ENCODE data around the gene SKOR2.

SKOR2 gene

GRCh38 chr18:47235096-47235495 lies 16.4 kb downstream of the SKOR2 start:
- Histone ChIP-seq H3K27me3 (ENCODE audit: insufficient read depth, poor library complexity, severe bottlenecking) (peaks cover 46% of the 10 kb centered on the region), H3K4me3 (ENCODE audit: severe bottlenecking) (no peak overlapping the region), H3K9me3 (ENCODE audit: severe bottlenecking) (no peaks in the 10 kb centered on the region), H3K27ac (ENCODE audit: poor library complexity, severe bottlenecking) (no peak overlapping the region), H3K4me1 (ENCODE audit: insufficient read depth, poor library complexity, severe bottlenecking) (no peaks in the 10 kb centered on the region), H3K36me3 (ENCODE audit: low read depth) (no peaks in the 10 kb centered on the region)
- DNase-seq (ENCODE audit: low spot score) (no peak), ATAC-seq (ENCODE audit: low read depth) (no peak)
- TF ChIP-seq CTCF (IDR thresholded peaks at IDR 0.05; ENCODE audit: poor library complexity, severe bottlenecking): no peak

GRCh38 chr18:47226660-47227059 lies 24.8 kb downstream of the SKOR2 start:
- H3K27me3 ChIP-seq (ENCODE audit: insufficient read depth, poor library complexity, severe bottlenecking): peaks cover 45% of the 10 kb centered on the region
- H3K27ac ChIP-seq (ENCODE audit: poor library complexity, severe bottlenecking): no peak overlapping the region
- H3K36me3 ChIP-seq (ENCODE audit: low read depth): no peaks in the 10 kb centered on the region
- no peak; the same call in 2 of the 3 replicates for ATAC-seq (ENCODE audit: low read depth)
- no peak for DNase-seq (ENCODE audit: low spot score)
- no peak for TF ChIP-seq CTCF (IDR thresholded peaks at IDR 0.05; ENCODE audit: poor library complexity, severe bottlenecking)
- no peaks in the 10 kb centered on the region for H3K4me1 ChIP-seq (ENCODE audit: insufficient read depth, poor library complexity, severe bottlenecking)
- H3K4me3 ChIP-seq (ENCODE audit: severe bottlenecking): no peak overlapping the region
- H3K9me3 ChIP-seq (ENCODE audit: severe bottlenecking): no peaks in the 10 kb centered on the region

GRCh38 chr18:47215554-47216138 lies 35.8 kb downstream of the SKOR2 start:
- H3K4me3 ChIP-seq (ENCODE audit: severe bottlenecking): no peak overlapping the region
- H3K4me1 ChIP-seq (ENCODE audit: insufficient read depth, poor library complexity, severe bottlenecking): no peaks in the 10 kb centered on the region
- TF ChIP-seq CTCF (IDR thresholded peaks at IDR 0.05; ENCODE audit: poor library complexity, severe bottlenecking): peak; percentile 69
- DNase-seq (ENCODE audit: low spot score): no peak
- H3K36me3 ChIP-seq (ENCODE audit: low read depth): no peaks in the 10 kb centered on the region
- H3K27me3 ChIP-seq (ENCODE audit: insufficient read depth, poor library complexity, severe bottlenecking): peaks cover 43% of the 10 kb centered on the region
- peak; percentile 61; the same call in 2 of the 3 replicates for ATAC-seq (ENCODE audit: low read depth)
- H3K9me3 ChIP-seq (ENCODE audit: severe bottlenecking): no peaks in the 10 kb centered on the region
- H3K27ac ChIP-seq (ENCODE audit: poor library complexity, severe bottlenecking): no peak overlapping the region

DNA sequence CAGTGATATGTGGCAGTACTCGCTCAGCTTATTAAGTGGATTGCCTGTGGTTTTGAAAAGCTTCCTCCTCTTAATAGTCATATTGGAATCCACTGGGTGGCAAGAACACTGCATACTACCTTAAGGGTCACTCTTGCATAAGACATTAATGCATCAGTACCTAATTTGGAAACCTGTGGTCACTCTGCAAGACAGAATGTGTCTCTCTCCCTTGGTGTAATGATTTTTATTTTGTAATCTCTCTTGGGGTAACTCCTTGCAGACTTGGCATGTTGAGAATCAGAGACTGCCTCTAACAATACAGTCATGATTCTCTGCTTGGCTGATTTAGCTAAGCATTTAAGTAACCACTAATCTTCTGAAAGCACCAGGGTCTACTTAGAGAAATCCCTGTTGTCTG lies 42.3 kb downstream of the SKOR2 start:
- H3K9me3 ChIP-seq (ENCODE audit: severe bottlenecking): no peaks in the 10 kb centered on the region
- TF ChIP-seq CTCF (IDR thresholded peaks at IDR 0.05; ENCODE audit: poor library complexity, severe bottlenecking): no peak
- H3K4me1 ChIP-seq (ENCODE audit: insufficient read depth, poor library complexity, severe bottlenecking): no peaks in the 10 kb centered on the region
- no peak for DNase-seq (ENCODE audit: low spot score)
- no peak overlapping the region for H3K4me3 ChIP-seq (ENCODE audit: severe bottlenecking)
- H3K36me3 ChIP-seq (ENCODE audit: low read depth): no peaks in the 10 kb centered on the region
- no peak for ATAC-seq (ENCODE audit: low read depth)
- H3K27ac ChIP-seq (ENCODE audit: poor library complexity, severe bottlenecking): no peak overlapping the region
- peaks cover 52% of the 10 kb centered on the region for H3K27me3 ChIP-seq (ENCODE audit: insufficient read depth, poor library complexity, severe bottlenecking)

DNA sequence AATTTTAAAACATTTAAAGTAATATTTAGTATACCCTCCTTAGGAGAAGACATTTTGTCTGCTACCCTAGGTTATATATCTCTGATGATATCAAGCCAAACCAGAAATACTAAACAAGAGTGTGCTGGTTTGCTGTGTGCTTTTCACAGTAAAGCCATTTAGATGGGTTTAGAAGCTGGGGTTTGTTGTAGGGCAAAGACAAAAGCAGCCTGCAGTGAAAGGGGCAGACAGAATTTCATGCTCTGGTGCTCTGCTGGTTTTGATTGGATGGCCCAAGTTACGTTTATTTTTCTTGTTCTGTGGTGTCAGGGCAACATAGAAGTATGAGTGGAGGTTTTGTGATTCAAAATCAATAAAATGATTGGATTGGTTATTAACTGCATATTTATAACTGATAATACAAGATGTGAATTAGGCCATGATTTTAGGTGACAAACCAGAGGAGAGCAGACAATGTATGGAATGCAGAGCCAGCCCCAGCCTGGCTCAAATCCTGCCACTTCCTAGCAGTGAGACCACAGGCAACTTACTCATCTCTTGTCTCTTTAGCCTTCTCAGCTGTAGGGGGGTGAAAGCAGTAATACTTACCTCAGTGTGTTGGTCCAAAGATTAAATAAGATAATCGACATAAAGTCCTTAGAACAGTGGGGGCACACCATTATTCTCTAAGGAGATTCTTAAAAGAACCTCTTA lies 44.4 kb downstream of the SKOR2 start:
- no peak for ATAC-seq (ENCODE audit: low read depth)
- Histone ChIP-seq H3K27ac (ENCODE audit: poor library complexity, severe bottlenecking) (no peak overlapping the region), H3K9me3 (ENCODE audit: severe bottlenecking) (no peaks in the 10 kb centered on the region), H3K4me3 (ENCODE audit: severe bottlenecking) (no peak overlapping the region), H3K4me1 (ENCODE audit: insufficient read depth, poor library complexity, severe bottlenecking) (no peaks in the 10 kb centered on the region), H3K36me3 (ENCODE audit: low read depth) (no peaks in the 10 kb centered on the region), H3K27me3 (ENCODE audit: insufficient read depth, poor library complexity, severe bottlenecking) (peaks cover 38% of the 10 kb centered on the region)
- DNase-seq (ENCODE audit: low spot score): no peak
- no peak for TF ChIP-seq CTCF (IDR thresholded peaks at IDR 0.05; ENCODE audit: poor library complexity, severe bottlenecking)
